ENCODE data around the gene APOC4. TPM values are rescaled to one million over a fixed set of nuclear protein-coding genes. Genes with fewer than 3 reads are reported as not detected.
"Not testable (repeated sequence)": the region's sequence is repeated elsewhere in the genome, so short reads cannot be mapped to it uniquely, and the experiment has no call there.

APOC4 gene
- total RNA-seq, 1 experiment from 2014 or later: not detected

DNA sequence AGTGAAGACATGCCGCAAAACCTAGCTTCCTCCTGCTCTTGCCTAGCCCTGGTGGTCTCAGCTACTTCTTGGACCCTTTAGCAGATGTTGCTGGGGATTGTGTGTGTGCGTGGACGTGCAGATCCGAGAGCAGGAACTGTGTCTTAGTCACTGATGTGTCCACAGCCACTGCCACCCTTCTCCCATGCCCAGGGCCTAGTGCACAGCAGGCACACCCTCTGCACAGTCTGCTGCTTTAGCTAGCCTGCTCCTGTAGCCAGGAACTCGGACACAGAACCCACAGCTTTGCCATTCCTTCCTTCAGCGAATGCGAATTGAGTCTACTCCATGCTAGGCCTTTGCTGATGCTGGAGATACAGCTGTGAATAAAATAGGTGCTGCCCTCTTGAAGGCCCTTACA lies 15.5 kb downstream of the APOC4 start:
- no peak for DNase-seq (ENCODE audit: extremely low read depth, low read depth)

DNA sequence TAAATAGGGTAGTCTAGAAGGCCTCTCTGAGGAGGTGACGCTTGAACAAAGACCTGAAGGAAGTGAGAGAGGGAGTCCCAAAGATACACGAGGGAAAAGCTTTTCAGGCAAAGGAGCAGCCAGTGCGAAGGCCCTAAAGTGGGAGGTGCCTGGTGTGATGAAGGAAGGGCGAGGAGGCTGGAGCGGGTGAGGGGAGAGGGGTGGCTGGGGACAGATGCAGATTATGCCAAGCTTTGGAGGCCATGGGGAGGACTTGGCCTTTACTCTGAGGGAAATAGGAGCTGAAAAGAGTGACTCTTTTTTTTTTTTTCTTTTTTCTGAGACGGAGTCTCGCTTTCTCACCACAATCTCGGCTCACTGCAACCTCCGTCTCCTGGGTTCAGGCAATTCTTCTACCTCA lies 16.1 kb downstream of the APOC4 start:
- DNase-seq (ENCODE audit: extremely low read depth, low read depth): no peak

DNA sequence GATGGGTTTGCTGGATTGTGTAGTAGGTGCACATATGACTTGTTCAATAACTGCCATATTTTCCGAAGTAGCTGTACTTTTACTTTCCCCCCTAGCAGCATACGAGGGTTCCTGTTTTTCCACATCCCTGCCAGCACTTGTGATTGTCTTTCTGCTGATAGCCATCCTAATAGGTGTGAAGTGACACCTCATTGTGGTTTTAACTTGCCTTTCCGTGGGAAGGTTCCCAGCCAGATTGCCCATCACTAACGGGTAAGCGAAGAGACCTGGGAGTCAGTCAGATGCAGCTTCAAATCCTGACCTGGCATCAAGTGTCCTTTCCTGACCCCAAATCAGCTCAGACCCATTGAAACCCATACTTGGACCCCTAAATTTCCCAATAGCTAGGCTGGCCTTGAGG lies 17.7 kb downstream of the APOC4 start:
- no peak for DNase-seq (ENCODE audit: extremely low read depth, low read depth)

DNA sequence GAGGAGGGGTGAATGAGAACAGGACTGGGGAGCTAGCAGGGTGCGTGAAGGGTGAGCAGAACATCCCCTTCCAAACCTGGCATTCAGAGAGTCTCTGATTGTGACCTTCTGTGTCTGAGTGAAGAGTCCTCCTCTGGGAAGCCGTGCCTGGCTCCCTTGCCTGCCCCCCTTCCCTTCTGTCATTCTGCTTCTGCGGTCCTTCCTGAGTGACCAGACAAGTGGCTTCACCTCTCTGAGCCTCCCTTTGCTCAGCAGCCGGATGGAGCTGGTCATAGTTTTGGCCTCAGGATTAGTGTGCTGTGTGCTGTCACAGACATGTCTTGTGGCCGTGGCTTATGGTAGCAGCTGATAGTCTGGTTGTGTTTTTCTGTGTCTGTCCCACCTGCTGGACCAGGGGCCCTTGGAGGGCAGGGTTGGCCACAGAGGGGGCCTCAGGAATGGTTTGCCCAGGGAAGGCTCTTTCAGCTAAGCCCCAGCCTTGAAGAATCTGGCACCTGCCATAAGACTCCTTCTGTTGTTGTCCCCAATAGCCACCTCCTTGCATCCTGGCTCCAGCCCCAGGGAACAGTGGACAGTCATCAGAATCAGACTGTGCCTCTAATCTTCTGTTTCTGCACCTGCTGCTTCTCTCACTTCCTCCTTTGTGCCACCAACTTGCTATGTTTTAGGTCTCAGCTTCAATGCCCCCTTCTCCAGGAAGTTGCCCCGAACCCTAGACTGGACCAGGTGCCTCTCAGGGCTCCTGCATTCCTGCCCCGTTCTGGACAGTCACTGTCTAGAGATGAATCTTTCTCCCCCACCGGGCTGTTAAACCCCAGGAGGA lies 19.1 kb downstream of the APOC4 start:
- no peak for DNase-seq (ENCODE audit: extremely low read depth, low read depth)

DNA sequence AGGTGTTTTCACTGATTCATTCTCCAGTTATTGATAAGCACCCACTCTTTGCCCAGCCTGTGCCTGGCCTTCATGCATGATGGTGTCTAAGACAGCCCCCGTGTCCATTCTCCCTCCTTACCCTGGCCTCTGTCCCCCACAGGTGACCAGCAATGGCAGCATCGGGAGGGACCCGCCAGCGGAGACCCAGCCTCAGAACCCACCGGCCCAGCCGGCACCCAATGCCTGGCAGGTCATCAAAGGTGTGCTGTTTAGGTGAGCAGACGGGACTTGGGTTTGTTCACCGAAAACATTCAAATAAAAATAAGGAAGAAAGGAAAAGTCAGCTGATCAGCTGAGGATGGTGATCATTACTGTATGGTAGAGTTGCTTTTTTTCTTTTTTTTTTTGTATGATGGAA lies 19.8 kb downstream of the APOC4 start:
- no peak for DNase-seq (ENCODE audit: extremely low read depth, low read depth)

DNA sequence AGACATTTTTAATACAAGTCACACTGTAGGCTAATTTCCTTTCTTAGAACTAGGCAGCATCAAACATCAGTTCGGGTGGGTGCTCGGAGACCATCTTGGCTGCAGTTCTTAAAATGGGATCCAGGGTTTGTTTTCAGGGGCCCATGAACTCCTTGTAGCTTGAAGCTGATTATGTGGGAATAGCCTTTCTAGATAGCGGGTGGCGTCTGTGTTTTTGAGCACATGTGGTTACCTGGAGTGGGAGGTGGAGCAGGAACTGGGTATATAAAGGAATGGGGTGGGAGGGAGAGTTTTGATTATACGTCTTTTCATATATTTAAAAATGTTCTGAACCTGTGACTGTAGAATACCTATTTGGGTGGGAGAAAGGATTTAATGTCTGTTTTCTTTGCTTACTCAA lies 26.1 kb downstream of the APOC4 start:
- DNase-seq (ENCODE audit: extremely low read depth, low read depth): no peak

DNA sequence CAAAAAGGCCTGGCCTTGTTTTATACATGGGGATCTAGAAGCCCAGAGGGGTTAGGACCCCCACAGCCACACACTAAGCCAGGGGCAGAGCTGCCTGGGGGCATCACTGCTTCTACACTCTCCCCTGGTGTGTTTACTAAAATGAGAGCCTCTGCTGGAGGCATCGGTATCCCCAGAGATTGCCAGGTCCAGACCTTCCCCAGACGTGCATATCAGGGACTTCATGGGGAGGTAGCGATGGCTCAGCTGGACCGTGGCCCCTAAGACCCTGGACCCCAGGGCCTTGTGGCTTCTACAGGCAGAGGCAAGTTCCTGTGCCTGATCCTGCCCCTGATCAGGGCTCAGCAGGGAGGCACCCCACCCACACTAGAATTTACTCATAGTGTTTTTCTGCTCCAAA lies 26.6 kb downstream of the APOC4 start:
- no peak for DNase-seq (ENCODE audit: extremely low read depth, low read depth)

DNA sequence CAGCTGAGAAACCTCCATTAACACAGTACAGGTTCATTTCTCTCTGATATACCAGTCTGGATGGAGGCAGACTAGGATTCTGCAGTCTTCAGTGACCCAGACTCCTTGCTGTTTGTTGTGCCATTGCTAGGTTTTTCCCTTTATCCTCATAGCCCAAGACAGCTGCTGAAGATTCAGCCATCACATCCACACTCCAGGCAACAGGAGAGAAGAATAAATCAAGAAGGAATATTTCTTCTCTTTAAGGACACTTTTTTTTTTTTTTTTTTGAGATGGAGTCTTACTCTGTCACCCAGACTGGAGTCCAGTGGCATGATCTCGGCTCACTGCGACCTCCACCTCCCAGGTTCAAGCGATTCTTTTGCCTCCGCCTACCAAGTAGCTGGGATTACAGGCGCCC lies 27.4 kb downstream of the APOC4 start:
- DNase-seq (ENCODE audit: extremely low read depth, low read depth): no peak

DNA sequence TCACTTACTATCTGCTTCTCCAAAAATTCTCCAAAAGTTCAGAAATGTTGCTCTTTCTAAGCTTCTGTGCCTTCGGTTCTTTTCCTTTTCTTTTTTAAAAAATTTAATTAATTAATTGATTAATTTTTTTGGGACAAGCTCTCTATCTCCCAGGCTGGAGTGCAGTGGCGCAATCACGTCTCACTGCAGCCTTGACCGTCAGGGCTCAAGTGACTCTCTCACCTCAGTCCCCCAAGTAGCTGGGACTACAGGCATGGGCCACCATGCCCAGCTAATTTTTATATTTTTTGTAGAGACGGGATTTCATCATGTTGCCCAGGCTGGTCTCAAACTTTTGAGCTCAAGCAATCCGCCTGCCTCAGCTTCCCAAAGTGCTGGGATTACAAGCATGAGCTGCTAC lies 29.4 kb downstream of the APOC4 start:
- DNase-seq (ENCODE audit: extremely low read depth, low read depth): not testable (repeated sequence)

DNA sequence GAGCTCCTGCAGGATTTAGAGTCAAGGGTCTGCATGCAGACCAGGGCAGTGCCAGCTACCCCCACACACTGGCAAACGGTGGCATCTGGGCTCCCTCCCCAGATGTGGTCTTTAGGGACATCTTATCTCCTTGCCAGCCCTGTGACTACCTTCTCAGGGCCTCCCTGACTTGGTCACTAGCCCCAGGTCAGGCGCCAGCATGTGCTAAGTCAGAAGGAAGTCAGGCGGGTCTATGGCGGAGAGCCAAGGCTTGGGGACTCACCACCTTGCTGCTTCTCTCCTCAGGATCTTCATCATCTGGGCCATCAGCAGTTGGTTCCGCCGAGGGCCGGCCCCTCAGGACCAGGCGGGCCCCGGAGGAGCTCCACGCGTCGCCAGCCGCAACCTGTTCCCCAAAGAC lies 30.8 kb downstream of the APOC4 start:
- no peak for DNase-seq (ENCODE audit: extremely low read depth, low read depth)

DNA sequence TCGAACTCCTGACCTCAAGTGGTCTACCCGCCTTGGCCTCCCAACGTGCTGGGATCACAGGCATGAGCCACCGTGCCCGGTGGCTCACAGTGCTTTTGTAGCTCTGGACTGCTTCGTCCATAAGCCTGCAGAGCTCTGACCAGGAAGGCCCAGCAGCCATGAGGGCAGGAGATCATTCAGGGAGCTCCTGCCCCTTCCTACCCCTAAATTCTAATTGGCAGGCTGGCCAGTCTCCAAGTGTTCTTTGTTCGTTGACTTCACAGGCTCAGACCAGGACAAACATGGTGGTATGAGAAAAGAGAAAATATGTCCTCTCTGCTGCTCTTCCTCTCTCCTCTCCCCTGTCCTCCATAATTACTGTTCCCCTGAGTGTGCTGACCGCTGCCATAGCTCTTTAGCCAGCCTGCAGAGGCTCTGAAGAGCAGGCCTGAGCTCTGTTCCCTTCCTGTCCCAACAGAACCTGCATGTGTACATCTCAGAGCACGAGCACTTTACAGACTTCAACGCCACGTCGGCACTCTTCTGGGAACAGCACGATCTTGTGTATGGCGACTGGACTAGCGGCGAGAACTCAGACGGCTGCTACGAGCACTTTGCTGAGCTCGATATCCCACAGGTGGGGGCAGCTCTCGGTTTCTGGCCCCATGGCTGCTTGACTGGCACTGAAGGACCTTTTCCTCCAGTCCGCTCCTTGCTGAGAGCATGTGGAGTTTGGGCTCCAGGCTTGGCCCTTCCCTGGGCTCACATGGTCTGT lies 32.1 kb downstream of the APOC4 start:
- no peak for DNase-seq (ENCODE audit: extremely low read depth, low read depth)

DNA sequence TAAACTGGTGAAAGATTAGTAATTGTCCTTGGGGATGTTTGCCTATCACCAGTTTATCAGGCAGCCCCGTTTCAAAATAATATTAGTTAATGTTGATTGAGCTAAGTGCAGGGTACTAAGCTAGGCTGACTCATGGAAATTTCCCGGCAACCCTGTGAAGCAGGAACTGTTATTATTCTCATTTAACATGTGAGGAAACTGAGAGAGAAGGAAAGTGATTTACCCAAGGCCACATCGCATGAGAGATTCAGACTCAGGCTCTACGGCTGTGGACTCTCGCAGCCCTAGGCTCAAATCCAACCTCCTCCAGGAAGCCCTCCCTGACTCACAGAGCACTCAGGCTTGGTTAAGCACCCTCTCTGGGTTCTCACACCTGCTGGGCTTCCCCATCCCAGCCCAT lies 32.8 kb downstream of the APOC4 start:
- no peak for DNase-seq (ENCODE audit: extremely low read depth, low read depth)

DNA sequence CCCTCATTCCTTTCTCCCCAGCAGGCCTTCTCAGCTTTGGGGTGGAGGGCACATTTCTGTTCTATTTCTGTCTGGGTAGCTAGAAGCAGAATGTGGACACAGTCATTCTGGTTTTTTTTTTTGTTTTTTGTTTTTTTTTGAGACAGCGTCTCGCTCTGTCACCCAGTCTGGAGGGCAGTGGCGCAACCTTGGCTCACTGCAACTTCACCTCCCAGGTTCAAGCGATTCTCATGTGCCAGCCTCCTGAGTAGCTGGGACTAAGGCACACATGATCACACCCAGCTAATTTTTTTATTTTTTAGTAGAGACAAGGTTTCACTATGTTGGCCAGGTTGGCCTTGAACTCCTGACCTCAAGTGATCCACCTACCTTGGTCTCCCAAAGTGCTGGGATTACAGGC lies 33.4 kb downstream of the APOC4 start:
- DNase-seq (ENCODE audit: extremely low read depth, low read depth): no peak

DNA sequence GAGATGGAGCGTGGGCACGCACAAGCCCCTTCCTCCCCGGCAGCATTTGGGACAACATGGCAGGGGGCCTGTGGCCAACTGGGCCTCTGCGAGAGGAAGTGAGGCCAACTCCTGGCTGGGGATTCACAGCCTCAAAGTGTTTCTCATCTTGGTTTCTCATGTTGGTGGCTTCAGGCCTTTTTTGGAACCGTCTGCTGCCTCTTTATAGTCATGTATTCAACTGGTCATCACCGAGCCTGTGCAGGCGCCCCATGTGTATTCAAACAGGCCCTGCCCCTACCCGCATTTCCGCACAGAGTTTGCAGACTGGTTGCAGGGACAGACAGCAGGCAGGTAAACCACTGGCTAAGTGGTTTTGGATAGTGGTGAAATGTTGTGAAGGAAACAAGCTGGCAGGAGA lies 42.0 kb downstream of the APOC4 start:
- DNase-seq (ENCODE audit: extremely low read depth, low read depth): no peak

DNA sequence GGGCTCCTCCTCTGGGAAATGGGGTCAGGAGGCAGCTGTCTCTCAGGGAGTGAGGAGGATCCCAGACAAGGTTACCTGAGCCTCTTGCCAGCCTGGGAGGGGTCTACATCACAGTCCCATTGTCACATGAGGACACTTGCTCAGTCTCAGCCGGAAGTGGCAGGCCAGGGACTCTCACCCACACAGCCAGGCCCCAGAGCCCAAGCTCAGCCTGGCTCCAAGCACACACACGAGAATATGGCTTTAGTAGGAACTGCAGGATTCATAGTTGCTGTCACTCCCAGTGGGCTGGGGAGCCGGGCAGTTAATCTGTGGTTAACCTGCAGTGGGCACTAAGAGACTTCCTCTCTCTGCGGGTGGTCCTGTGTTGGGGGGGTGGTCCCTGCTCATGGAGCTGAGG lies 43.4 kb downstream of the APOC4 start:
- DNase-seq (ENCODE audit: extremely low read depth, low read depth): no peak

DNA sequence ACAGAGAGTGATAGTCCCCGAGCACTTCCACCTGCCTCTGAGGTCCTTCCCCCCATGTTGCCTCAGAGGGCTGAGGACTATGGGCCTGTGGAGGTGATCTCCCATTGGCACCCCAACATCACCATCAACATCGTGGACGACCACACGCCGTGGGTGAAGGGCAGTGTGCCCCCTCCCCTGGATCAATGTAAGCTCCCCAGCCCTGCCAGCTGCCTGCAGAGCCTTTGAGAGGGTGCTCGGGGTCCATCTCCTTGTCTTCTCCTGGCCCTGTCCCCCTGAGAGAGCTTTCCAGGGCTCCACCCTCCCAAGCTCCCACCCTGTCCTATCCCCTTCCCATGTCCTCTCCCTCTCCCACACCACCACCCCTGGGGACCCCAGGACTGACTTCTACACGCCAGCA lies 44.4 kb downstream of the APOC4 start:
- DNase-seq (ENCODE audit: extremely low read depth, low read depth): no peak

DNA sequence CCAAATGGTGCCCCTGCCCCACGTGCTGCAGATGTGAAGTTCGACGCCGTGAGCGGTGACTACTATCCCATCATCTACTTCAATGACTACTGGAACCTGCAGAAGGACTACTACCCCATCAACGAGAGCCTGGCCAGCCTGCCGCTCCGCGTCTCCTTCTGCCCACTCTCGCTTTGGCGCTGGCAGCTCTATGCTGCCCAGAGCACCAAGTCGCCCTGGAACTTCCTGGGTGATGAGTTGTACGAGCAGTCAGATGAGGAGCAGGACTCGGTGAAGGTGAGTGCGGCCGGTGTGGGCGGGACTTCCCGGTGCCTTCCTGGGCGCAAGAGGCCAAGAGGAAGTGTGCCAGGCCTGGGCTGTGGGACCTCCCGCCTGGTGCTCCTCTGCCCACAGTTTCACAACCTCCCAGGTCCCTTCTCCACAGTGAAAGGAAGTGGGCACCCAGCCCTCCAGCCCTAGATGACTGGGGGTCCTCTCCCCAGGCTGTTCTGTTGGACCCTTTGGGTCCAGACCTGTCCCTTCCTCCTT lies 45.2 kb downstream of the APOC4 start:
- no peak for DNase-seq (ENCODE audit: extremely low read depth, low read depth)

DNA sequence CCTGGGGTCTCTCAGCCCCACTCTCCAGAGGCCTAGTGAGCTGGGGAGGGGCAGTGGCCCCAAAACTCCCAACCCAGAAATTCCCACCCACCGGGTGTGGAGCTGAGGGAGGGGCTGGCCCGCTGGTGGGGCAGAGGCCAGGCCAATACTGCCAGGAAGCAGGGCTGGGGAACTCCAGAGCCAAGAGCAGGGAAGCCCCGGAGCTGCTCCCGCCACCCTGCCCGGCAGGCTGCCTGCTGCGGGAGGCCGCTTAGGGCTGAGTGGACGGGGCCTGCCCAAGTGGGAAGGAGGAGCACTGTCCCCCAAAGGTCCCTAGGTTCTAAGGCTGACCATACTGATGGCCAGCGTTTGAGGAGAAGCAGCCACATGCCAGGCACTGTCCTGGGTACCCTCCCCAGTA lies 46.2 kb downstream of the APOC4 start:
- no peak for DNase-seq (ENCODE audit: extremely low read depth, low read depth)

DNA sequence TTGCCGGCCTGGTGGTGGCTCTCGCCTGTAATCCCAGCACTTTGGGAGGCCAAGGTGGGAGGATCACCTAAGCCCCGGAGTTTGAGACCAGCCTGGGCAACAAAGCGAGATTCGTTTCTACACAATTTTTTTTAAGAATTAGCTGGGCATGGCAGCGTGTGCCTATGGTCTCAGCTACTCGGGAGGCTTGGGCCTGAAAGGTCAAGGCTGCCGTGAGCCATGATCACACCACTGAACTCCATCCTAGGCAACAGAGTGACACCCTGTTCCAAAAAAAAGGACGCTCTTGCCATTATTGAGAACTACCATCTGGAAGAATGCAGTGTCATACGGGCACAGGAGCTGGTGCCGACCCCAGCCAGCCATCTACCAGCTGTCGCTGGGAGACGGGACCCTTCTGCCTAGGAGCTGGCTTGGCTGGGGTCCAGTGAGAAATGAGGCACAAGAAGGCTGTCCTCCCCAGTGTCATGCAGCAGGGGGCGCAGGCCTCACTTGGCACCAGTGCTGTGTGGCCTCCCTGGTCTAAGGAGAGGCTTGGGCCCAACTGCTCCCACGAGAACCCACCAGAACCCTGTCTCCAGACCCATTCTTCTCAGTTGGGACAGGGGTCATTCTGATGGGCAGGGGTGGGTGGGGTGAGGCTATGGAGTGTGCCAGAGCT lies 47.0 kb downstream of the APOC4 start:
- DNase-seq (ENCODE audit: extremely low read depth, low read depth): peak; percentile 58

DNA sequence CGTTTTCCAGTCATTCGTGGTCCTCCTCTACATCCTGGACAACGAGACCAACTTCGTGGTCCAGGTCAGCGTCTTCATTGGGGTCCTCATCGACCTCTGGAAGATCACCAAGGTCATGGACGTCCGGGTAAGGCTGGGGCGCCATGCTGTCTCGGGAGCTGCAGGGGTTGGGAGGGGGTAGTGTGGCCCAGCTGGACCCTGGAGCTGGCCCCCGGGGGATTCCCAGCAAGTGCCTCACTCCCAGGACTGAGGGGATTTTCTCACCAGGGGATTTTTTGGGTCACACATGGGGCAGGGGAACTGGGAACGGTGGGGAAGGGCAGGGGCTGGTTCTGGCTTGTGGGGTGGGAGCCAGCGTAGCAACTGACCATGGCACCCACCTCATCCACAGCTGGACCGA lies 48.4 kb downstream of the APOC4 start:
- DNase-seq (ENCODE audit: extremely low read depth, low read depth): no peak

DNA sequence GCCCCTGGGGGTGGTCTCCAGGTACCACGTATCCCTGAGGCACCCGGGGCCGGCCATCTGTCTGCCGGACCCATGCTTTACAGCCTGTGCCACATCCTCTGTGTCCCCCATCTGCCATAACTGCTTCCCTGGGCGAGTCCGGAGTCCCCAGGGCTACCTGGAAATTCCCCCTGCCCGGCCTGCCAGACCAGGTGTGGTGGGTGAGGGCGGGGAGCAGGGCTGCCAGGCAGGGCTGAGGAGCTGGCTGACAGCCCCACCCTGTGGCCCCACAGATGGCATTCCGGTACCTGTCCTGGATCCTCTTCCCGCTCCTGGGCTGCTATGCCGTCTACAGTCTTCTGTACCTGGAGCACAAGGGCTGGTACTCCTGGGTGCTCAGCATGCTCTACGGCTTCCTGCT lies 48.9 kb downstream of the APOC4 start:
- DNase-seq (ENCODE audit: extremely low read depth, low read depth): no peak

Measured in NCI-H460 (cell line).